ENCODE results near the gene TCERG1L.

DNA sequence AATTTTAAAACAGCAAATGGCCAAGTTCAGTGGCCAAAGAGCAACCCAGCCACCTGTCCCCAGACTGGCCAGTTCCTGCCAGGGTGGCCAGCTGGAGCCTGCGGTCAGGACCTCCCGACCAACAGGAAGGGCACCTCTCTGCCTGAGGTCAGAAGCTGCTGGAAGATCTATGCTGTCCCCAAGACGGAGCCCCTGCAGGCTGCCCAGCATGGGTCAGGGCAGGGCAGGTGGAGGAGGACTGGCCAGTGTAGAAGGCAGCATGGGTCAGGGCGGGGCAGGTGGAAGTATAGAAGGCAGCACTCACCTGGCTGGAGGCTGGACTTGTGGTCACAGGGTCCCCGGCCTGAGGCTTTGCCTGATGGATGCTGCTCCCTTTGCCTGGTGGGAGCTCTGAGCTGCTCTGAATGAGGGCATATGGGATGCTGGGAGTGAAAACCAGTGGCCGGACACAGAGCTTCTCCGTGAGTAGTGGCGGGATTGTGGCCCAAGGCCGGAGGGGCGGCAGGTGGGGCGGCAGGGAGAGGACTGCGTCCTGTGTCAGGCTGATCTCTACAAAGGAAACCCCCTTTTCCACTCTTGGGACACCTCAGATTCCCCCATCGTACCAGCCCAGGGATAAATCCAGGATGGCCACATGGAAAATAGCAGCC lies 229.2 kb downstream of the TCERG1L start:
- TF ChIP-seq TCF12 (IDR thresholded peaks at IDR 0.05; ENCODE audit: low read depth): no peak
- no peak for TF ChIP-seq REST (IDR thresholded peaks at IDR 0.05; ENCODE audit: low read depth)
- no peak for TF ChIP-seq YY1 (IDR thresholded peaks at IDR 0.05; ENCODE audit: low read depth)
- TF ChIP-seq RAD21 (IDR thresholded peaks at IDR 0.05; ENCODE audit: low read depth): no peak
- TF ChIP-seq, protein P1, sequence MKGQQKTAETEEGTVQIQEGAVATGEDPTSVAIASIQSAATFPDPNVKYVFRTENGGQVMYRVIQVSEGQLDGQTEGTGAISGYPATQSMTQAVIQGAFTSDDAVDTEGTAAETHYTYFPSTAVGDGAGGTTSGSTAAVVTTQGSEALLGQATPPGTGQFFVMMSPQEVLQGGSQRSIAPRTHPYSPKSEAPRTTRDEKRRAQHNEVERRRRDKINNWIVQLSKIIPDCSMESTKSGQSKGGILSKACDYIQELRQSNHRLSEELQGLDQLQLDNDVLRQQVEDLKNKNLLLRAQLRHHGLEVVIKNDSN (IDR thresholded peaks at IDR 0.05): no peak
- no peak for TF ChIP-seq MAX (IDR thresholded peaks at IDR 0.05)
- TF ChIP-seq CEBPB (IDR thresholded peaks at IDR 0.05): no peak
